OCI-LY7 (cell line): ENCODE data around the gene DPYSL4. TPM values are rescaled to one million over a fixed set of nuclear protein-coding genes. Genes with fewer than 3 reads are reported as not detected.

ENCODE experiments used
- BruUV-seq: library from RNA; stranded (reverse); fragments of 400-500 nt; replicated peaks from 2 replicates; lab custom pipeline; 2021; lab: Mats Ljungman, UMichigan
- CTCF ChIA-PET: fragments of 300-600 bp; sonication (Branson Sonifier 250); formaldehyde crosslinking; loops from one replicate; lab custom pipeline; 2022; ENCODE audit warnings: antibody characterized with exemption; ENCODE audit not compliant: unreplicated experiment; lab: Charles Lee
- POLR2A ChIA-PET: fragments of 300-600 bp; sonication (Branson Sonifier 250); formaldehyde crosslinking; loops from one replicate; lab custom pipeline; 2022; ENCODE audit warnings: antibody characterized with exemption; lab: Charles Lee
- DNase-seq: peaks from one replicate; pipeline ENCODE4 v3.0.0-alpha.2; 2015; ENCODE audit warnings: low spot score
- H2AFZ ChIP-seq: fragments of 200-600 bp; sonication (generic), shearing (Covaris generic); 2 replicates; pipeline ENCODE4 v1.6.1; 2014; ENCODE audit warnings: mild to moderate bottlenecking, antibody characterized with exemption, low read length, moderate library complexity
- H3K27ac ChIP-seq: fragments of 200-600 bp; sonication (generic); 2 replicates; pipeline ENCODE4 v1.5.1; 2014; ENCODE audit warnings: mixed run types, low read depth, mild to moderate bottlenecking, moderate library complexity, low read length, inconsistent platforms; ENCODE audit not compliant: poor library complexity, severe bottlenecking
- H3K36me3 ChIP-seq: fragments of 200-600 bp; sonication (generic); 2 replicates; pipeline ENCODE4 v1.6.1; 2014; ENCODE audit warnings: mild to moderate bottlenecking, antibody characterized with exemption, low read length, moderate library complexity, mixed read lengths; ENCODE audit not compliant: insufficient read depth
- H3K4me1 ChIP-seq: fragments of 200-600 bp; sonication (generic); 2 replicates; pipeline ENCODE4 v1.5.1; 2014; ENCODE audit warnings: mild to moderate bottlenecking, low read length; ENCODE audit not compliant: insufficient read depth, poor library complexity, severe bottlenecking
- H3K4me2 ChIP-seq: fragments of 200-600 bp; sonication (generic); 2 replicates; pipeline ENCODE4 v1.6.1; 2014; ENCODE audit warnings: mild to moderate bottlenecking, low read length
- H3K4me3 ChIP-seq: fragments of 200-600 bp; sonication (generic); 2 replicates; pipeline ENCODE4 v1.5.1; 2014; ENCODE audit warnings: mild to moderate bottlenecking, low read depth, low read length; ENCODE audit not compliant: poor library complexity, severe bottlenecking
- H3K79me2 ChIP-seq: fragments of 200-600 bp; sonication (generic); 2 replicates; pipeline ENCODE4 v1.6.1; 2016; ENCODE audit warnings: low read depth, mild to moderate bottlenecking, low read length, moderate library complexity, mixed read lengths; ENCODE audit not compliant: insufficient read depth
- H3K9me2 ChIP-seq: fragments of 200-600 bp; sonication (generic); 2 replicates; pipeline ENCODE4 v1.6.1; 2016; ENCODE audit warnings: mild to moderate bottlenecking, low read length, mixed read lengths; ENCODE audit not compliant: insufficient read depth
- H3K9me3 ChIP-seq: fragments of 200-600 bp; sonication (generic); 2 replicates; pipeline ENCODE4 v1.6.1; 2014; ENCODE audit warnings: mild to moderate bottlenecking, mixed run types, low read length, mixed read lengths
- H4K20me1 ChIP-seq: fragments of 200-600 bp; sonication (generic); 2 replicates; pipeline ENCODE4 v1.6.1; 2014; ENCODE audit warnings: mild to moderate bottlenecking, antibody characterized with exemption, low read length, moderate library complexity, mixed read lengths; ENCODE audit not compliant: insufficient read depth
- CTCF ChIP-seq: fragments of 200-600 bp; sonication (generic); conservative IDR thresholded peaks from 2 replicates; pipeline ENCODE4 v1.5.1; 2014; ENCODE audit warnings: mild to moderate bottlenecking, antibody characterized with exemption, low read length, moderate library complexity, mixed read lengths
- EZH2phosphoT487 ChIP-seq: fragments of 200-600 bp; sonication (generic); IDR thresholded peaks from 2 replicates; pipeline ENCODE4 v1.6.1; 2018; ENCODE audit warnings: low read depth, borderline replicate concordance, mild to moderate bottlenecking, mixed run types, antibody characterized with exemption, low read length, moderate library complexity, mixed read lengths
- intact Hi-C: fragments of 100-400 bp; cut with micrococcal nuclease; formaldehyde crosslinking; loops from one replicate; pipeline ENCODE4 v1.10.0; 2022; ENCODE audit not compliant: unreplicated experiment
- total RNA-seq, 2 experiments: library from RNA; depleted of rRNA in 1 of 2; stranded (reverse); fragments of >200 nt in 1 of 2; shearing (Covaris generic) in 1 of 2; gene quantifications; 2 replicates each; pipeline ENCODE4 v1.2.3, GENCODE V29; 2014 to 2022

The DPYSL4 gene
- total RNA-seq, 2 experiments from 2014 or later, result not detected

DNA sequence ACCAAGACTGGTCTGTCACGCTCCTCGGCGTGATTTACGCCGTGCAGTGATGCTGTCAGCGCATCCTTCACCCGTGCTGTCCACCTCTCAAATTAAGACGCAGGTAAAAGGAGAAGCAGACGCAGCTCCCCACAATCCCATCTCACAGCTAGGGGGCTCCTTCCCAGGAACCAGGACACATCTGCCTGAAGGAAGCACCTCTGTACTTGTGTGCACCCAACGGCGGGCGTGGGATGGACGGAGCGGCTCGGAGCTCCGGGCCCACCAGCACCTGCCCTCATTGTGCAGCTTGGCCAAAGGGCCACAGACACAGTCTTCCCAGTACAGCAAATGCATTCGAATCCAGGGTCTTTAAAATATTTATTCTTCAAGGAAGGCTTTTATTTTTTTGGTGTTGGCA lies 65.7 kb downstream of the DPYSL4 start:
- BruUV-seq, result no TSS peak
- Histone ChIP-seq H2AFZ (no peak overlapping the region), H3K4me2 (no peak overlapping the region), H3K4me1 (no peaks in the 10 kb centered on the region), H3K36me3 (no peaks in the 10 kb centered on the region), H3K27ac (no peak overlapping the region), H3K9me3 (no peaks in the 10 kb centered on the region), H3K9me2 (no peaks in the 10 kb centered on the region), H3K4me3 (no peak overlapping the region), H4K20me1 (no peaks in the 10 kb centered on the region), H3K79me2 (no peaks in the 10 kb centered on the region)
- ChIA-PET POLR2A (no interaction called here), CTCF (no interaction called here)
- intact Hi-C loops, result no loop called here
- no peak for DNase-seq
- no peak for TF ChIP-seq EZH2phosphoT487
- TF ChIP-seq CTCF, result 0 out of 2 replicates have a peak, but pooled peaks have one; percentile 30

DNA sequence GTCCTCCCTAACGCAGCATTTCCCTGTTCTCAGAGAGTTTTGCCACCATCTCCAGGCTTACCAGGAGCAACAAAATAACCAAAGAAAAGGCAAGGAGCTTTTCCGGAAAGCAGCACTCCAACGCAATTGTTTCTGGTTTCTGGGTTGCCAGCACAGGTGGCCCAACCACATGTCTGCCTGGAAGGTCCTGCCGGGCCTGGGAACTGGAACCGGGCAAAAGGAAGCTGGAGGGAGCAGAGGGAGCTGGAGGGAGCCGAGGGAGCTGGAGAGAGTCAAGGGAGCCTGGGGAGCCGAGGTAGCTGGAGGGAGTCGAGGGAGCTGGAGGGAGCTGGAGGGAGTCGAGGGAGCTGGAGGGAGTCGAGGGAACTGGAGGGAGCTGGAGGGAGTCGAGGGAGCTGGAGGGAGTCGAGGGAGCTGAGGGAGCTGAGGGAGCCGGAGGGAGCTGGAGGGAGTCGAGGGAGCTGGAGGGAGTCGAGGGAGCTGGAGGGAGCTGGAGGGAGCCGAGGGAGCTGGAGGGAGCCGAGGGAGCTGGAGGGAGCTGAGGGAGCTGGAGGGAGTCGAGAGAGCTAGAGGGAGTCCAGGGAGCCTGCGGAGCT lies 66.4 kb downstream of the DPYSL4 start:
- CTCF ChIA-PET, result no interaction called here
- intact Hi-C loops, result no loop called here
- H3K4me1 ChIP-seq, result no peaks in the 10 kb centered on the region
- H3K79me2 ChIP-seq, result no peaks in the 10 kb centered on the region
- H3K4me3 ChIP-seq, result no peak overlapping the region
- TF ChIP-seq EZH2phosphoT487, result no peak
- no peak for TF ChIP-seq CTCF
- DNase-seq, result no peak
- H4K20me1 ChIP-seq, result no peaks in the 10 kb centered on the region
- POLR2A ChIA-PET, result no interaction called here
- no peak overlapping the region for H3K4me2 ChIP-seq
- no peaks in the 10 kb centered on the region for H3K36me3 ChIP-seq
- BruUV-seq, result no TSS peak
- H3K9me2 ChIP-seq, result no peaks in the 10 kb centered on the region
- no peaks in the 10 kb centered on the region for H3K9me3 ChIP-seq
- H3K27ac ChIP-seq, result no peak overlapping the region
- H2AFZ ChIP-seq, result no peak overlapping the region

- Histone ChIP-seq H3K4me3 (no peak overlapping the region), H4K20me1 (no peaks in the 10 kb centered on the region), H3K36me3 (no peaks in the 10 kb centered on the region), H2AFZ (no peak overlapping the region), H3K4me2 (no peak overlapping the region), H3K79me2 (no peaks in the 10 kb centered on the region), H3K9me2 (no peaks in the 10 kb centered on the region), H3K27ac (no peak overlapping the region), H3K4me1 (no peaks in the 10 kb centered on the region), H3K9me3 (no peaks in the 10 kb centered on the region)
- CTCF ChIA-PET, result no interaction called here
- intact Hi-C loops, result no loop called here
- no TSS peak for BruUV-seq
- POLR2A ChIA-PET, result interaction anchor here (0.6 kb wide), 1 partner anchor 355 kb away, joined by 5 read pairs; no protein-coding TSS in a partner anchor
- DNase-seq, result no peak
- no peak for TF ChIP-seq CTCF
- no peak for TF ChIP-seq EZH2phosphoT487
Observed at GRCh38 chr10:132254841-132255240, 68.1 kb downstream of the DPYSL4 start.
